WERI-Rb-1 (cell line): ENCODE results near the gene ERP27.
A peak's percentile ranks its signal among the peaks of the same experiment; 100 is the strongest.

Experiments
- DNase-seq: peaks from one replicate; pipeline ENCODE4 v3.0.0-alpha.2; 2020
- H3K27ac ChIP-seq: fragments of 250-450 bp; sonication (Bioruptor Pico); 2 replicates; pipeline ENCODE4 v1.5.1; 2020; ENCODE audit warnings: mild to moderate bottlenecking, moderate library complexity
- H3K27me3 ChIP-seq: fragments of 250-450 bp; sonication (Bioruptor Pico); 2 replicates; pipeline ENCODE4 v1.5.1; 2021; ENCODE audit warnings: mild to moderate bottlenecking, low read depth, moderate library complexity; ENCODE audit not compliant: insufficient read depth, severe bottlenecking
- H3K36me3 ChIP-seq: fragments of 250-450 bp; sonication (Bioruptor Pico); 2 replicates; pipeline ENCODE4 v1.5.1; 2020; ENCODE audit warnings: mild to moderate bottlenecking, moderate library complexity
- H3K4me3 ChIP-seq: 2 replicates; pipeline ENCODE4 v1.5.1; 2011; ENCODE audit warnings: low read depth, mild to moderate bottlenecking, control low read depth, low read length
- H3K9me3 ChIP-seq: fragments of 250-450 bp; sonication (Bioruptor Pico); 2 replicates; pipeline ENCODE4 v1.5.1; 2021; ENCODE audit warnings: mild to moderate bottlenecking, moderate library complexity; ENCODE audit not compliant: severe bottlenecking
- CTCF ChIP-seq: IDR thresholded peaks from 2 replicates; pipeline ENCODE4 v1.5.1; 2011; ENCODE audit warnings: low read depth, mild to moderate bottlenecking, control low read depth, inconsistent platforms, low read length

The ERP27 gene

DNA sequence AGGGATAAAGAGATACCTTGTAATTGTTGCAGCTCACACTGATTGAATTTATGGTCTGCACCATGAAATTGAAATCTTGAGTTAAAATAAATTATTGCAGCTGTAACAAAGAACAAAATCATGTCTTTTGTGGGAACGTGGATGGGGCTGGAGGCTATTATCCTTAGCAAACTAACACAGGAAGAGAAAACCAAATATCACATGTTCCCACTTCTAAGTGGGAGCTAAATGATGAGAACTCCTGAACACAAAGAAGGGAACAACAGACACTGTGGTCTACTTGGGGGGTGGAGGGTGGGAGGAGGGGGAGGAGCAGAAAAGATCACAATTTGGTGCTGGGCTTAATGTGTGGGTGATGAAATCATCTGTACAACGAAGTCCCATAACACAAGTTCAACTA, 22.6 kb downstream of the ERP27 start:
- TF ChIP-seq CTCF = no peak
- peaks cover 3% of the 10 kb centered on the region for H3K9me3 ChIP-seq
- no peaks in the 10 kb centered on the region for H3K36me3 ChIP-seq
- H3K4me3 ChIP-seq = no peak overlapping the region
- DNase-seq = no peak
- no peaks in the 10 kb centered on the region for H3K27me3 ChIP-seq
- no peak overlapping the region for H3K27ac ChIP-seq

DNA sequence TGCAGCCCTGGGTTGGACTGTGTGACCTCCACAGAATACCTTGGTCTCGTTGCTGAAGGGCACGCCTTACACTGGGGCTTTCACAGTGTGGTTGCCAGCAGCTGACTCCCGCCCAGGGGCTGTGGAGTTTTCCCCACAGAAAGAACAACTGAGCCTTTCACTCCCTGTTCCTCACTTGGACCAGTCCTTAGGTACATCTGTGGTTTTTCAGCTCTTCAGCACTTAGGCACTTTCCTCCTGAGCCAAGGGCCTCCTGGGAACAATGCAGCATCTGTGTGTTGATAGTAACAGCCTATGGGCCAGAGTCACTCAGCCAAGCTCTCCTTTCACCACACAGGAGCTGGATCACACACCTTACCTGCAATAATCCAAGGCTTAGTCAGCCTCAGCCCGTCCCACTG, 25.0 kb downstream of the ERP27 start:
- Histone ChIP-seq H3K4me3 (no peak overlapping the region), H3K36me3 (no peaks in the 10 kb centered on the region), H3K27me3 (no peaks in the 10 kb centered on the region), H3K27ac (no peak overlapping the region), H3K9me3 (peaks cover 3% of the 10 kb centered on the region)
- no peak for TF ChIP-seq CTCF
- peak; percentile 14 for DNase-seq

DNA sequence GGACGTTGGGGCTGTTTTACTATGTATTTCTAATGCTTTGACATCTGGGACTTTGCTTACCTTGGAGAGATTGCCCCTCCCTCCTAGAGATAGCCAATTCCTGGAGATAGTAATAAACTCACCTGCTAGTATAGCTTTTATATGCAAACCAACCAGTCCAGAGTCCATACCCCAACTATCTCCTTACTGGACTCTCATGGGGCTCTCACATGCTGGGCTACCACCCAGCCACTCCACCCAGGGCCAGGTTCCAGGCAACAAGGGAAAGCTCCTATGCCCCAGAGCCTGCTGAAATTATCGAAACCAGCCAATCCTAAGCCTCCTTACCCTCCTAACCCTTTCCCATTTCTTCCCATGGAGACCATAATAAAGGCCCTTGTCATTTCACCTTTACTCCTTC, 27.2 kb downstream of the ERP27 start:
- DNase-seq = no peak
- H3K9me3 ChIP-seq = no peaks in the 10 kb centered on the region
- no peaks in the 10 kb centered on the region for H3K36me3 ChIP-seq
- no peak for TF ChIP-seq CTCF
- H3K27me3 ChIP-seq = no peaks in the 10 kb centered on the region
- no peak overlapping the region for H3K4me3 ChIP-seq
- H3K27ac ChIP-seq = no peak overlapping the region

DNA sequence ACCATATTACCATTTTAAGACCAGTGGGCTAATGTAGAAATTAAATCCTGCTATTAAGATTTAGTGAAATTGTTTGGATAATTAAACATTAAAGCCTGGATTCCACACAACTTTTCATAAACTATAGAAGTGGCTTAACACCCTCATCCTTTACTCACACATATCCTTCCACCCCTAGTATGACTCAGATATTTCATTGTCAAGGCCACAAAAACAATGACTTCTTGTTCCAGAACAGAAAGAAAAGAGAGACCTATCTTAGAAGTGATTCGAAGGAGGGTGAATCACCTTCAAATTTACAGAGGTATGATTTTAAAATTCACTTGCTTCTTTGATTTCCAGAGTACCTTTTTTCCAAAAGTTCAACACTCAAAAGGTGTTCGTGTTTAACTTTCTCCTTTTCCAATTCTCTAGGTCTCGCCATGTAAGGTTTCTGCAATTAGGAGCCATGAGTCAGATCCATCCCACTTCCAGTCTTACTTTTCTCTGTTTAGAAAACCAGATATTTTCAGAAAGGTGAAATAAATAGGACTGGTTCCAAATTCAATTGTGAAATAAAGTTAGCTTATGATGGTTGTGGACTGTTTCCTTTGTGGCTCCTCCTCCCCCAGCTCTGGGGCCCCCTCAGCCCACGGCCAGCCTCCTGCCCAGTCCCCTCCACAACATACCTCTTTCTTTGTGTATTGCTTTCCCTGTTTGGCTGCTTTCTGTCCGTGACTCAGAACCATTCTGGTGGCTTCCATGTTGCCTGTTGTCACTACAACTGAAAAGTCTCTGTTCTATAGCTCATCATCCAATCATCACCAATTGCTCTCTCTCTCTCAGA, 28.0 kb downstream of the ERP27 start:
- DNase-seq = no peak
- H3K4me3 ChIP-seq = no peak overlapping the region
- no peaks in the 10 kb centered on the region for H3K36me3 ChIP-seq
- no peaks in the 10 kb centered on the region for H3K27me3 ChIP-seq
- no peak for TF ChIP-seq CTCF
- no peak overlapping the region for H3K27ac ChIP-seq
- no peaks in the 10 kb centered on the region for H3K9me3 ChIP-seq

- Histone ChIP-seq H3K36me3 (no peaks in the 10 kb centered on the region), H3K27me3 (no peaks in the 10 kb centered on the region), H3K9me3 (no peaks in the 10 kb centered on the region), H3K27ac (no peak overlapping the region), H3K4me3 (no peak overlapping the region)
- TF ChIP-seq CTCF = no peak
- no peak for DNase-seq
Observed at GRCh38 chr12:14907953-14908352, 30.4 kb downstream of the ERP27 start.

GRCh38 chr12:14906114-14906513, 32.2 kb downstream of the ERP27 start:
- Histone ChIP-seq H3K9me3 (no peaks in the 10 kb centered on the region), H3K36me3 (no peaks in the 10 kb centered on the region), H3K27ac (no peak overlapping the region), H3K4me3 (no peak overlapping the region), H3K27me3 (no peaks in the 10 kb centered on the region)
- TF ChIP-seq CTCF = no peak
- DNase-seq = no peak
